Panc1 (cell line): ENCODE data around the gene NBEAL1. TPM values are rescaled to one million over a fixed set of nuclear protein-coding genes. Genes with fewer than 3 reads are reported as not detected.
A peak's percentile ranks its signal among the peaks of the same experiment; 100 is the strongest.

Experiments
- ATAC-seq: fragments of 200-7000 bp; cut with Tn5 transposase; 2 replicates; pipeline ENCODE4 v1.9.1; 2020; ENCODE audit warnings: mild to moderate bottlenecking, moderate library complexity
- BruUV-seq: library from RNA; stranded (reverse); fragments of 400-500 nt; replicated peaks from 2 replicates; lab custom pipeline; 2021; lab: Mats Ljungman, UMichigan
- CTCF ChIA-PET: fragments of 300-600 bp; sonication (Branson Sonifier 250); formaldehyde crosslinking; loops from one replicate; lab custom pipeline; 2022; ENCODE audit warnings: antibody characterized with exemption; lab: Charles Lee
- POLR2A ChIA-PET: fragments of 300-600 bp; sonication (Branson Sonifier 250); formaldehyde crosslinking; loops from one replicate; lab custom pipeline; 2022; ENCODE audit warnings: antibody characterized with exemption; lab: Charles Lee
- DNase-seq: peaks from one replicate; pipeline ENCODE4 v3.0.0-alpha.2; 2010; ENCODE audit warnings: low read depth, low spot score
- H3K27ac ChIP-seq: 2 replicates; pipeline ENCODE4 v1.5.1; 2011; ENCODE audit warnings: mild to moderate bottlenecking, low read length, inconsistent platforms
- H3K27me3 ChIP-seq: fragments of 200-500 bp; sonication (Bioruptor generic); 2 replicates; pipeline ENCODE4 v1.6.0; 2014; ENCODE audit warnings: low read length, inconsistent platforms; ENCODE audit not compliant: control insufficient read depth, insufficient read depth
- H3K36me3 ChIP-seq: fragments of 200-500 bp; sonication (Bioruptor generic); 2 replicates; pipeline ENCODE4 v1.5.1; 2014; ENCODE audit warnings: inconsistent platforms, mild to moderate bottlenecking, low read length, moderate library complexity; ENCODE audit not compliant: control insufficient read depth, insufficient read depth
- H3K4me1 ChIP-seq: 2 replicates; pipeline ENCODE4 v1.5.1; 2011; ENCODE audit warnings: inconsistent platforms, mild to moderate bottlenecking, low read length, moderate library complexity; ENCODE audit not compliant: control insufficient read depth, insufficient read depth
- H3K4me3 ChIP-seq, 2 experiments: 2 replicates each; pipeline ENCODE4 v1.5.1; 2011 to 2012; ENCODE audit warnings: low read depth in 2 of 2, low read length in 2 of 2, mild to moderate bottlenecking in 2 of 2, inconsistent platforms in 1 of 2, moderate library complexity in 1 of 2
- H3K9me3 ChIP-seq: fragments of 200-500 bp; sonication (Bioruptor generic); 2 replicates; pipeline ENCODE4 v1.5.1; 2014; ENCODE audit warnings: low read depth, mild to moderate bottlenecking, inconsistent platforms, low read length, moderate library complexity; ENCODE audit not compliant: control insufficient read depth, insufficient read depth
- POLR2AphosphoS5 ChIP-seq: IDR thresholded peaks from 2 replicates; pipeline ENCODE4 v1.6.1; 2012; ENCODE audit warnings: mild to moderate bottlenecking, low read depth, low read length, moderate library complexity
- REST ChIP-seq, 2 experiments: IDR thresholded peaks; 2 replicates each; pipeline ENCODE4 v1.6.1; 2011 to 2012; ENCODE audit warnings: low read depth in 2 of 2, control low read depth in 1 of 2, low read length in 1 of 2, mild to moderate bottlenecking in 1 of 2, moderate library complexity in 1 of 2; ENCODE audit not compliant: insufficient read depth in 1 of 2
- SIN3A ChIP-seq: IDR thresholded peaks from 2 replicates; pipeline ENCODE4 v1.6.1; 2012; ENCODE audit warnings: low read depth, mild to moderate bottlenecking, low read length, moderate library complexity, borderline replicate concordance; ENCODE audit not compliant: insufficient read depth
- TCF7L2 ChIP-seq: IDR thresholded peaks from 2 replicates; pipeline ENCODE4 v1.6.1; 2011; ENCODE audit warnings: mild to moderate bottlenecking, low read depth, low read length, inconsistent platforms
- in situ Hi-C: cut with HindIII; loops from 2 replicates; pipeline ENCODE4 v1.10.0; 2016; ENCODE audit warnings: low sequenced_read_pairs, low pct_unique_long_range_greater_than_20kb
- intact Hi-C: fragments of 100-400 bp; cut with micrococcal nuclease; formaldehyde crosslinking; loops from one replicate; pipeline ENCODE4 v1.10.0; 2022; ENCODE audit not compliant: unreplicated experiment
- total RNA-seq: library from RNA; stranded (reverse); gene quantifications from one replicate; pipeline ENCODE4 v1.2.1, GENCODE V29; 2021; ENCODE audit not compliant: unreplicated experiment
- TF ChIP-seq, protein P1 (sequence below): fragments of 450-650 bp; IDR thresholded peaks from 2 replicates; pipeline ENCODE4 v1.5.1; 2017; ENCODE audit warnings: mild to moderate bottlenecking

The NBEAL1 gene
- total RNA-seq, 1 experiment from 2014 or later: 26.1 TPM

DNA sequence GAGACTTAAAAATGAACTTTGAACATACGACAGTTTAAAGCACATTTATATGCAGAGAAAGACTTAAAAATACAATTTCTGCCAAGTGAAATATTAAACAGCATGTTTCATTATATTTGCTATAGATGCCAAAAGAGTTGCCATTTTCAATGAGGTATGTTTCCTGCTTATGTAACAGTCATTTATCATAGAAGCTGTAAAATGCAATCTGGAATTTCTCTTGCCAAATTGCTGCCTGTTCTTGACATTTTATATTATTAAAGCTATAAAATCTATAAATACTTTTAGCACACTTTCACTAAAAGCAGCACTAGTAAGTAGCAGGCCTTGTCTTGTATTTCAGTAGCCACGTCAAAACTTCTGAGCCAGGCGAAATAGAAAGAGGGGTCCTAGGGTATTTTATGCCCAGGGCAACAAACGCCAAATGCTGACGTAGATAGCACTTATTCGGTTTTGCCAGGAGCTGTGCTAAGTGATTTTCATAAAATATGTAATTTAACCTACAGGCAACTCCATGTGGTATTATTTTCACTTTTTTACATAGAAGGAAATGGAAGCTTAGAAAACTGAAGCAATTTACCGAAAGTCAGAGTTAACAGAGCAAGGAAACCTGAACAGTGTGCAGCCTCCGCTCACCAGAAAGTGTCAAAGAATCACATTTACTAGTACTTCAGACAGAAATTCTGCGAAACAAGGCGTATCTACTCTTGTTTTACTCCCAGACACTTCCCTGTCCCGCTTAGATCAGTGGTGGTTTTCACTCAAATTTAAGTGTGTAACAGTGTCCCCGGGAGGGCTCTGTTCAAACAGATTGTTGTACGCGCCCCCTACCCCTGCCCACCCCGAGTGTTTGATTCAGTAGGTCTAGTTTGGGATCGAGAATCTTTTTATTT, 222.9 kb downstream of the NBEAL1 start:
- in situ Hi-C loops: no loop called here
- H3K4me1 ChIP-seq: peaks cover 15% of the 10 kb centered on the region

GRCh38 chr2:203238292-203238703, 223.6 kb downstream of the NBEAL1 start:
- ATAC-seq: peak; percentile 8; the same call in 1 of the 2 replicates
- BruUV-seq: no TSS peak
- H3K4me1 ChIP-seq: peaks cover 15% of the 10 kb centered on the region
- no peaks in the 10 kb centered on the region; the same call in 1 of the 2 replicates for H3K36me3 ChIP-seq
- H3K4me3 ChIP-seq: peak overlapping the region; percentile 92 to 100
- DNase-seq: no peak
- in situ Hi-C loops: no loop called here
- no peaks in the 10 kb centered on the region for H3K9me3 ChIP-seq
- H3K27me3 ChIP-seq: no peaks in the 10 kb centered on the region
- ChIA-PET POLR2A (interaction anchor here (0.9 kb wide), 1 partner anchor 172 kb away, joined by 3 read pairs; no protein-coding TSS in a partner anchor), CTCF (interaction anchor here (0.5 kb wide), 1 partner anchor 25 kb away, joined by 8 read pairs; no protein-coding TSS in a partner anchor)
- TF ChIP-seq REST (IDR thresholded peaks at IDR 0.05; ENCODE audit: insufficient read depth in 1 of 2, low read depth in 2 of 2, low read length in 1 of 2) (no peak; a peak in 1 of 4 replicates), TCF7L2 (no peak), POLR2AphosphoS5 (no peak), SIN3A (no peak)
- TF ChIP-seq, protein P1, sequence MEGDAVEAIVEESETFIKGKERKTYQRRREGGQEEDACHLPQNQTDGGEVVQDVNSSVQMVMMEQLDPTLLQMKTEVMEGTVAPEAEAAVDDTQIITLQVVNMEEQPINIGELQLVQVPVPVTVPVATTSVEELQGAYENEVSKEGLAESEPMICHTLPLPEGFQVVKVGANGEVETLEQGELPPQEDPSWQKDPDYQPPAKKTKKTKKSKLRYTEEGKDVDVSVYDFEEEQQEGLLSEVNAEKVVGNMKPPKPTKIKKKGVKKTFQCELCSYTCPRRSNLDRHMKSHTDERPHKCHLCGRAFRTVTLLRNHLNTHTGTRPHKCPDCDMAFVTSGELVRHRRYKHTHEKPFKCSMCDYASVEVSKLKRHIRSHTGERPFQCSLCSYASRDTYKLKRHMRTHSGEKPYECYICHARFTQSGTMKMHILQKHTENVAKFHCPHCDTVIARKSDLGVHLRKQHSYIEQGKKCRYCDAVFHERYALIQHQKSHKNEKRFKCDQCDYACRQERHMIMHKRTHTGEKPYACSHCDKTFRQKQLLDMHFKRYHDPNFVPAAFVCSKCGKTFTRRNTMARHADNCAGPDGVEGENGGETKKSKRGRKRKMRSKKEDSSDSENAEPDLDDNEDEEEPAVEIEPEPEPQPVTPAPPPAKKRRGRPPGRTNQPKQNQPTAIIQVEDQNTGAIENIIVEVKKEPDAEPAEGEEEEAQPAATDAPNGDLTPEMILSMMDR: no peak
- peak overlapping the region; percentile 95 for H3K27ac ChIP-seq
- intact Hi-C loops: no loop called here

More for the DNA sequence above, 222.9 kb downstream of the NBEAL1 start:
- no peak for ATAC-seq
- ChIA-PET CTCF (no interaction called here), POLR2A (no interaction called here)
- peak overlapping the region; percentile 92 to 100 for H3K4me3 ChIP-seq
- peak overlapping the region; percentile 95 for H3K27ac ChIP-seq
- TF ChIP-seq, protein P1: no peak
- no peak for TF ChIP-seq SIN3A
- no peaks in the 10 kb centered on the region for H3K9me3 ChIP-seq
- H3K27me3 ChIP-seq: no peaks in the 10 kb centered on the region
- BruUV-seq: TSS peak; percentile 93
- intact Hi-C loops: no loop called here
- no peak for DNase-seq
- no peaks in the 10 kb centered on the region; the same call in 1 of the 2 replicates for H3K36me3 ChIP-seq
